ENCODE results near the gene VLDLR. TPM values are rescaled to one million over a fixed set of nuclear protein-coding genes. Genes with fewer than 3 reads are reported as not detected.

The VLDLR gene
- total and polyA plus RNA-seq, 2 of the 8 experiments (the other 6 are each of a cell fraction or from before 2014, with no cell fraction given), result 24.2 to 49.1 TPM

DNA sequence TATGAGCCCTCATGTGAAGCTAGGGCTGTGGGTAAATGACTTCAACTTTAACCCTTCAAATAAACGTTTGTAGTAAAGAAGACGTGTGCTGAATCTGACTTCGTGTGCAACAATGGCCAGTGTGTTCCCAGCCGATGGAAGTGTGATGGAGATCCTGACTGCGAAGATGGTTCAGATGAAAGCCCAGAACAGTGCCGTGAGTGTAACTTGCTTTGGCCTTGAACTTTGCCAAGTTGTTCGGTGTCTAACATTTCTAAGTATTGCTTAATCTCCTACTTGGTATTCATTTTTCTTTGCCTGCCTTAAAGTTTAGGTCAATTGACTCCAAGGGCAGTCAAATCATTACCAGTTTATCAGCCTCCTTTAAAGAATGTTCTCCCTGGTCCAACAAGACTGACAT is 18.2 kb downstream of the VLDLR start (continued):
- TF ChIP-seq, protein P1, sequence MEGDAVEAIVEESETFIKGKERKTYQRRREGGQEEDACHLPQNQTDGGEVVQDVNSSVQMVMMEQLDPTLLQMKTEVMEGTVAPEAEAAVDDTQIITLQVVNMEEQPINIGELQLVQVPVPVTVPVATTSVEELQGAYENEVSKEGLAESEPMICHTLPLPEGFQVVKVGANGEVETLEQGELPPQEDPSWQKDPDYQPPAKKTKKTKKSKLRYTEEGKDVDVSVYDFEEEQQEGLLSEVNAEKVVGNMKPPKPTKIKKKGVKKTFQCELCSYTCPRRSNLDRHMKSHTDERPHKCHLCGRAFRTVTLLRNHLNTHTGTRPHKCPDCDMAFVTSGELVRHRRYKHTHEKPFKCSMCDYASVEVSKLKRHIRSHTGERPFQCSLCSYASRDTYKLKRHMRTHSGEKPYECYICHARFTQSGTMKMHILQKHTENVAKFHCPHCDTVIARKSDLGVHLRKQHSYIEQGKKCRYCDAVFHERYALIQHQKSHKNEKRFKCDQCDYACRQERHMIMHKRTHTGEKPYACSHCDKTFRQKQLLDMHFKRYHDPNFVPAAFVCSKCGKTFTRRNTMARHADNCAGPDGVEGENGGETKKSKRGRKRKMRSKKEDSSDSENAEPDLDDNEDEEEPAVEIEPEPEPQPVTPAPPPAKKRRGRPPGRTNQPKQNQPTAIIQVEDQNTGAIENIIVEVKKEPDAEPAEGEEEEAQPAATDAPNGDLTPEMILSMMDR (IDR thresholded peaks at IDR 0.05; ENCODE audit: control extremely low read depth in 1 of 3, insufficient read depth in 1 of 3, low read depth in 1 of 3, low read length in 3 of 3), result no peak
- TF ChIP-seq CHD2 (IDR thresholded peaks at IDR 0.05; ENCODE audit: low read length) (no peak), TCF12 (IDR thresholded peaks at IDR 0.05; ENCODE audit: low read depth, low read length) (no peak), GTF2F1 (IDR thresholded peaks at IDR 0.05; ENCODE audit: borderline replicate concordance, low read depth, low read length) (no peak), KDM1A (IDR thresholded peaks at IDR 0.05; ENCODE audit: borderline replicate concordance, low read length) (no peak)
